Subcutaneous adipose tissue (tissue), 4 donors: ENCODE measurements around the gene CCR2. TPM values are rescaled to one million over a fixed set of nuclear protein-coding genes. Genes with fewer than 3 reads are reported as not detected.

Experiments used
- total RNA-seq, 4 donors: library from RNA; depleted of rRNA; stranded (reverse); fragments of >200 nt; gene quantifications; one replicate each; pipeline ENCODE4 v1.1.0, GENCODE V29; 2016

CCR2 gene
- total RNA-seq, 4 donors from 2014 or later, result 1.3 to 3.4 (median 1.8) TPM

Other genes starting within 250 kb of the CCR2 start
- gene CCR1, start 145.8 kb upstream of the CCR2 start, total RNA-seq, result 10 to 100 TPM in 3 of 4 donors, 1 to 10 TPM in 1; 8.7 to 81.9 (median 20.1) TPM
- gene CCR3, start 111.7 kb upstream of the CCR2 start, total RNA-seq, result not detected
- 10 to 100 TPM in 1 of 4 donors, under 1 TPM in 1, not detected in 2; 0.88 to 11.0 TPM for gene CCR5, start 16.8 kb downstream of the CCR2 start, total RNA-seq
- 10 to 100 TPM in 2 of 4 donors, 1 to 10 TPM in 2; 4.1 to 27.2 (median 17.0) TPM for gene CCRL2, start 53.1 kb downstream of the CCR2 start, total RNA-seq
- 10 to 100 TPM in 2 of 4 donors, 1 to 10 TPM in 2; 1.2 to 17.9 (median 7.2) TPM for gene LTF, start 110.8 kb downstream of the CCR2 start, total RNA-seq
- gene RTP3, start 143.9 kb downstream of the CCR2 start, total RNA-seq, result not detected
- 1 to 10 TPM; 1.1 to 7.7 (median 5.0) TPM for gene LRRC2, start 212.2 kb downstream of the CCR2 start, total RNA-seq